SK-N-SH (cell line): Measurements from ENCODE around the gene TBCD. TPM values are rescaled to one million over a fixed set of nuclear protein-coding genes. Genes with fewer than 3 reads are reported as not detected.

Source experiments
- CTCF ChIA-PET: fragments of 300-600, 350-600 bp; formaldehyde crosslinking; extraction: SDS; loops from one replicate; lab custom pipeline; 2021; lab: Yijun Ruan, JAX
- POLR2A ChIA-PET: fragments of 350-600 bp; sonication (Branson Sonifier 250); formaldehyde crosslinking; extraction: SDS; loops from one replicate; lab custom pipeline; 2020; ENCODE audit warnings: antibody characterized with exemption, inconsistent platforms; lab: Yijun Ruan, JAX
- DNase-seq: peaks from one replicate; pipeline ENCODE4 v3.0.0; 2012
- H2AFZ ChIP-seq: fragments of 200-600 bp; sonication (generic); 2 replicates; pipeline ENCODE4 v1.8.1; 2016; ENCODE audit warnings: antibody characterized with exemption, mild to moderate bottlenecking, low read depth
- H3F3A ChIP-seq: fragments of 200-600 bp; sonication (generic); replicated peaks from 2 replicates; pipeline ENCODE3; 2016; ENCODE audit warnings: antibody characterized with exemption, mild to moderate bottlenecking; ENCODE audit not compliant: insufficient read depth
- H3K27ac ChIP-seq, 2 experiments: fragments of 200-500 bp in 1 of 2; fragments of 200-600 bp in 1 of 2; sonication (Bioruptor generic) in 1 of 2; sonication (generic), shearing (Covaris generic) in 1 of 2; 2 replicates each; pipeline versions ENCODE4 v1.5.1 to v1.6.1; 2014 to 2016; ENCODE audit warnings: low read depth in 2 of 2, inconsistent platforms in 1 of 2, low read length in 1 of 2, mild to moderate bottlenecking in 1 of 2, mixed read lengths in 1 of 2
- H3K27me3 ChIP-seq: fragments of 200-600 bp; sonication (generic), shearing (Covaris generic); 2 replicates; pipeline ENCODE4 v1.6.1; 2016; ENCODE audit warnings: mixed run types; ENCODE audit not compliant: insufficient read depth
- H3K36me3 ChIP-seq, 2 experiments: fragments of 200-500 bp in 1 of 2; fragments of 200-600 bp in 1 of 2; sonication (Bioruptor generic) in 1 of 2; sonication (generic) in 1 of 2; replicated peaks in 1 of 2; 2 replicates each; pipeline versions ENCODE3 to v1.5.1; 2014 to 2016; ENCODE audit warnings: low read length in 1 of 2, mild to moderate bottlenecking in 1 of 2; ENCODE audit not compliant: insufficient read depth in 2 of 2, control insufficient read depth in 1 of 2
- H3K4me1 ChIP-seq, 2 experiments: fragments of 200-500 bp in 1 of 2; fragments of 200-600 bp in 1 of 2; sonication (Bioruptor generic) in 1 of 2; sonication (generic), shearing (Covaris generic) in 1 of 2; 2 replicates each; pipeline versions ENCODE4 v1.5.1 to v1.6.1; 2014 to 2016; ENCODE audit warnings: low read depth in 1 of 2, low read length in 1 of 2, mixed run types in 1 of 2; ENCODE audit not compliant: insufficient read depth in 2 of 2, control insufficient read depth in 1 of 2
- H3K4me2 ChIP-seq: fragments of 200-600 bp; sonication (generic), shearing (Covaris generic); 2 replicates; pipeline ENCODE4 v1.6.1; 2017; ENCODE audit warnings: mixed run types
- H3K4me3 ChIP-seq, 2 experiments: fragments of 200-500 bp in 1 of 2; fragments of 200-600 bp in 1 of 2; sonication (Bioruptor generic) in 1 of 2; sonication (generic), shearing (Covaris generic) in 1 of 2; 2 replicates each; pipeline versions ENCODE4 v1.5.1 to v1.8.1; 2014 to 2016; ENCODE audit warnings: low read depth in 2 of 2, inconsistent platforms in 1 of 2, low read length in 1 of 2, mild to moderate bottlenecking in 1 of 2, mixed read lengths in 1 of 2, moderate library complexity in 1 of 2
- H3K79me2 ChIP-seq: fragments of 200-600 bp; sonication (generic); 2 replicates; pipeline ENCODE4 v1.8.1; 2017; ENCODE audit warnings: mild to moderate bottlenecking; ENCODE audit not compliant: insufficient read depth
- H3K9ac ChIP-seq: fragments of 200-600 bp; sonication (generic); 2 replicates; pipeline ENCODE4 v1.6.1; 2017; ENCODE audit warnings: mixed run types
- H3K9me2 ChIP-seq: fragments of 200-600 bp; sonication (generic); 2 replicates; pipeline ENCODE4 v1.6.1; 2017; ENCODE audit warnings: mixed run types
- H3K9me3 ChIP-seq: fragments of 200-600 bp; sonication (generic); 2 replicates; pipeline ENCODE4 v1.6.1; 2017; ENCODE audit warnings: mixed run types, mild to moderate bottlenecking, moderate library complexity
- H4K20me1 ChIP-seq: fragments of 200-600 bp; sonication (generic); 2 replicates; pipeline ENCODE4 v1.6.1; 2017; ENCODE audit warnings: mild to moderate bottlenecking, mixed run types; ENCODE audit not compliant: insufficient read depth
- CHD2 ChIP-seq: fragments of 150-350 bp; IDR thresholded peaks from 2 replicates; pipeline ENCODE4 v1.6.1; 2018; ENCODE audit warnings: low read length; ENCODE audit not compliant: partially characterized antibody
- CTCF ChIP-seq: fragments of 200-600 bp; sonication (generic); IDR thresholded peaks from 2 replicates; pipeline ENCODE4 v1.6.1; 2017; ENCODE audit warnings: antibody characterized with exemption, mild to moderate bottlenecking, moderate library complexity
- ELF1 ChIP-seq: IDR thresholded peaks from 2 replicates; pipeline ENCODE4 v1.4.0; 2012
- FOSL2 ChIP-seq: IDR thresholded peaks from 2 replicates; pipeline ENCODE4 v1.4.0; 2012; ENCODE audit warnings: low read depth, mild to moderate bottlenecking, moderate library complexity, borderline replicate concordance
- FOXM1 ChIP-seq: IDR thresholded peaks from 2 replicates; pipeline ENCODE4 v1.4.0; 2012; ENCODE audit warnings: low read depth, mild to moderate bottlenecking
- GABPA ChIP-seq: IDR thresholded peaks from 2 replicates; pipeline ENCODE4 v1.4.0; 2012; ENCODE audit warnings: low read depth, mild to moderate bottlenecking
- JUND ChIP-seq: IDR thresholded peaks from 2 replicates; pipeline ENCODE4 v1.4.0; 2012
- NFIC ChIP-seq: IDR thresholded peaks from 2 replicates; pipeline ENCODE4 v1.4.0; 2012; ENCODE audit warnings: borderline replicate concordance
- NRF1 ChIP-seq: IDR thresholded peaks from 2 replicates; pipeline ENCODE4 v1.6.1; 2012; ENCODE audit warnings: low read depth, mild to moderate bottlenecking, low read length
- PBX3 ChIP-seq: IDR thresholded peaks from 2 replicates; pipeline ENCODE4; 2012
- RAD21 ChIP-seq: IDR thresholded peaks from 2 replicates; pipeline ENCODE4 v1.6.1; 2012; ENCODE audit warnings: mild to moderate bottlenecking, low read length
- RXRA ChIP-seq: IDR thresholded peaks from 2 replicates; pipeline ENCODE4 v1.4.0; 2012; ENCODE audit warnings: low read depth, mild to moderate bottlenecking, borderline replicate concordance
- SIN3A ChIP-seq: IDR thresholded peaks from 2 replicates; pipeline ENCODE4 v1.6.1; 2012; ENCODE audit warnings: low read depth, mild to moderate bottlenecking, low read length, moderate library complexity, borderline replicate concordance
- TAF1 ChIP-seq: IDR thresholded peaks from 2 replicates; pipeline ENCODE4 v1.6.1; 2012; ENCODE audit warnings: low read depth, mild to moderate bottlenecking, low read length, moderate library complexity, borderline replicate concordance
- USF1 ChIP-seq: IDR thresholded peaks from 2 replicates; pipeline ENCODE4 v1.4.0; 2012; ENCODE audit warnings: low read depth, borderline replicate concordance
- YY1 ChIP-seq: IDR thresholded peaks from 2 replicates; pipeline ENCODE4 v1.4.0; 2012; ENCODE audit warnings: low read depth, mild to moderate bottlenecking
- WGBS: methylation state at CpG from one replicate; pipeline ENCODE4 v1.1.6; 2017; ENCODE audit warnings: low lambda C conversion rate; 5-methylcytosine and 5-hydroxymethylcytosine counted together
- polyA plus RNA-seq, 3 experiments: library from polyadenylated mRNA; depleted of rRNA; stranded (reverse); fragments of >200 nt; gene quantifications; 2 replicates each; pipeline ENCODE4 v1.2.3, GENCODE V29; 2012

TBCD gene
- polyA plus RNA-seq, 1 of the 3 experiments (the other 2 are of a cell fraction): 107 TPM

- H3K36me3 ChIP-seq: peaks cover 31 to 63% of the 10 kb centered on the region in 2 experiments
- no peaks in the 10 kb centered on the region for H3F3A ChIP-seq
- DNase-seq: no peak
- H3K79me2 ChIP-seq: no peaks in the 10 kb centered on the region
- H3K27ac ChIP-seq: no peak overlapping the region
- H3K9me2 ChIP-seq: no peaks in the 10 kb centered on the region
- H3K4me1 ChIP-seq: peaks cover 0 to 10% of the 10 kb centered on the region in 2 experiments; a peak in 1 of 4 replicates
- ChIA-PET CTCF (interaction anchor here (1.0 to 5.1 kb wide), 2 partner anchors 15 to 146 kb away, joined by 3 to 30 read pairs; no protein-coding TSS in a partner anchor), POLR2A (no interaction called here)
- no peaks in the 10 kb centered on the region for H4K20me1 ChIP-seq
- 94% methylated on average over 16 of the region's 34 CpGs for WGBS
- TF ChIP-seq CTCF (no peak), JUND (no peak), USF1 (no peak), GABPA (no peak), NFIC (no peak), NRF1 (no peak), FOSL2 (no peak), PBX3 (no peak), CHD2 (no peak), RAD21 (no peak), YY1 (no peak), RXRA (no peak), TAF1 (no peak), ELF1 (no peak), FOXM1 (no peak), SIN3A (no peak)
- H3K4me2 ChIP-seq: no peak overlapping the region
- no peak overlapping the region for H2AFZ ChIP-seq
- H3K4me3 ChIP-seq: no peak overlapping the region
- no peaks in the 10 kb centered on the region for H3K9me3 ChIP-seq
- no peaks in the 10 kb centered on the region for H3K27me3 ChIP-seq
- no peak overlapping the region for H3K9ac ChIP-seq
These were observed 176.1 kb downstream of the TBCD start for GRCh38 chr17:82927661-82928601.
